ENCODE measurements around the gene CDK6.
"Not testable (repeated sequence)": the region's sequence is repeated elsewhere in the genome, so short reads cannot be mapped to it uniquely, and the experiment has no call there.

The CDK6 gene
- 126 to 197 reads per million in 2 donors for total RNA-seq

DNA sequence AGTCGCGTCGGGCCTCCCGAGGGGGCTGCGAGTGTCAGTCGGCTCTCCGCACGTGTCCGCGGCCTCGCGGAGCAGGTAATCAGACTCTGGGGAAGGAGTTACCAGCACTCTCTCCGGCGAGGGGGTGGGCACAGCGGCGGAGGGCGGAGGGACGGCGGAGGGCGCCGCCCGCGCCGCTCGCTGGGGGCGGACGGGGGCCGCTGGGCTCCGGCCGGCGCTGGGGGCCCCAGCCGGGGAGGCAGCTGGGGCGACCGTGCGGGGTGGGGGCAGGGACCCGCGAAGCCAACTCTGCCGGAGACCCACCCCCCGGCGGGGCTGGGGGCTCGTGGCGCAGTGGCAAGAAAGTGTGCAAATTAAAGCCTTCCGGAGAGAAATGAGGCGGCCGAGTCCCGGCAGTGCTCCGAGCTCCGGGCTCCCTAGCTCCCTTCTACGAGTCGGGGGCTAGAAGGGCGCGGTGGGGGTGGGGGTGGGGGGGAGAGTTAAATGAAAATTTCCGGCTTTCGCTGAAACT lies at the start of gene CDK6:
Gene CDK6, minus strand, starts transcription at position 85 of the 511 bp plus-strand sequence. CDS start 3,250 bp downstream, outside the sequence.
- peak; percentile 45 for DNase-seq

DNA sequence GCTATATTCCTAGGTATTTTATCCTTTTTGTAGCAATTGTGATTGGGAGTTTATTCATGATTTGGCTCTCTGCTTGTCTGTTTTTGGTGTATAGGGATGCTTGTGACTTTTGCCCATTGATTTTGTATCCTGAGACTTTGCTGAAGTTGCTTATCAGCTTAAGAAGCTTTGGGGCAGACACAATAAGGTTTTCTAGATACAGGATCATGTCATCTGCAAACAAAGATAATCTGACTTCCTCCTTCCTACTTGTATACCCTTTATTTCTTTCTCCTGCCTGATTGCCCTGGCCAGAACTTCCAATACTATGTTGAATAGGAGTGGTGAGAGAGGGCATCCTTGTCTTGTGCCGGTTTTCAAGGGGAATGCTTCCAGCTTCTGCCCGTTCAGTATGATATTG lies 49.7 kb upstream of the CDK6 start:
- not testable (repeated sequence) for DNase-seq

DNA sequence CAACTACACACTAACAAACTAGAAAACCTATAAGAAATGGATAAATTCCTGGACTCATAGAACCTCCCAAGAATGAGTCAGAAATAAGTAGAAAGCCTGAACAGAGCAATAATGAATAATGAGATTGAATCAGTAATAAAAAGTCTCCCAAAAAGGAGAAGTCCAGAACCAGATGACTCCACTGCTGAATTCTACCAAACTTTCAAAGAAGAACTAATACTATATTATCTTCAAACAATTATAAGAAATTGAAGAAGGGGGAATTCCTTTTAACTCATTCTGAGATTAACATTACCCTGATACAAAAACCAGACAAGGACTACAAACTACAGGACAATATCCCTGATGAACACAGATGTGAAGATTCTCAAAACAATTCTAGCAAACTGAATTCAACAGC lies 47.8 kb upstream of the CDK6 start:
- no peak for DNase-seq

DNA sequence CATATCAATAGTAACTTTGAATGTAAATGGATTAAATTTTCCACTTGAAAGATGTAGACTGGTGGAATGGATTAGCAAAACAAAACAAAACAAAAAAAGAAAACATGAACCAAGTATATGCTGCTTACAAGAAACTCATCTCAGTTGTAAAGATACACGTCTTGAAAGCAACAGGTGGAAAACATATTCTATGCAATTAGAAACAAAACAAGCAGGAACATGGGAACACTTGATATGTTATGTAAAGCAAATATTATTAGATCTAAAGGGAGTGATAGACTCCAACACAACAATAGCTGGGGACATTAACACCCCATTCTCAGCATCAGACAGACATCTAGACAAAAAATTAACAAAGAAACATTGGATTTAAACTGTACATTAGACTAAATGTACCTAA lies 46.4 kb upstream of the CDK6 start:
- DNase-seq: no peak

DNA sequence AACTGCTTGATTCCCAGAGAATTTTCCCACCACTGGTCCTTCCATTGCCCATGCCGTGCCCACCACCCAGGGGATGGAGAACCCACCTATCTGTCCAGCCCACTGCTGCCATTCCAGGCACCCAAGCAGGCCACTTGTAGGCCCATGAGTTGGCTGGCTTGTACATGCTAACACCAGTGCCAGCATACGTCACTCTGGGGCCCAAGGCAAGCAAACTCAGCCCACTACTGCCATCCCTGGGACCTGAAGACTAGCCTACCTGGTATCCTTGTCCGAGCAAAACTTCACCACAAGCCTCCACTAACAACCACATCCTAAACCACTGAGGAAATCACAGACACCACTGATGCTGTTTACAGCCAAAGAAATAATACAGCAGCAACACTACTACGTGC lies 44.7 kb upstream of the CDK6 start:
- no peak for DNase-seq

DNA sequence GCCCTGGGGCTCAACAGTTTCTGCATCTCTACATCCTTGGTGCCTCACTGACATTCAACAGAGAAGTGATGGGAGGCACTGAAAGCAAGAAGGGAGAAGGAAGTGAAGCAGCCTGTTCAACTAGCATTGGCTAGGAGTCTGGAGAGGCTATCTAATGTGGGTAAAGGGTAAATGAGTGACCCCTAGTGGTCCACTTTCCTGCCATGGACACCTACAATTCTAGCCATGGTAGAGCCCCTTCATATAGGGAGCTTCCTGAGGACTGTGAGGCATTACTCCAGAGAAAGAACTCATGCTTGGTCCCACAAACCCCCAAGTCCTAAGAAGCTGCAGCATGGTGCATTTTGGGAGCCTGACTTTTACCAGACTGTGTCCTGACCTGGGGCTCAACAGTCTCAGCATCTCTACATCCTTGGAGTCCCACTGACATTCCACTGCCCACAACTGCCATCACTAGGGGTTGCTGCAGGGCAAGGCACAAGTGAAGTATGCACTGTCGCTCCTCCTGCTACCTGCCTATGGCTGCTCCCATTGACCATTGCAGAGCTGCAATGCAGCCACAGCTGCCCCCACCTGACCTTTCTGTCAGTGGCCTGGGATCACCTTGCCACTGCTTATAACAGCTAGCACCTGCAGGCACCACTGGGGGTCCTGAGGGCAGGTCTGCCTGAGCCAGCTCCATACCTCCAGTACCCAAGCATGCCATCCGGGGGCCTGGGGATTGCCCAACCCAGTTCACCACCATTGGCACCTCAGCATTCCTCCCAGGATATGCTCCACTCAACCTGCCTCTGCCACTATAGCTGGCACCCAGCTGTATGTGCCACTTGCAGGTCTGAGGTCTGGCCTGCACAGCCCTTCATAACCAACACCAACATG lies 44.1 kb upstream of the CDK6 start:
- no peak for DNase-seq

DNA sequence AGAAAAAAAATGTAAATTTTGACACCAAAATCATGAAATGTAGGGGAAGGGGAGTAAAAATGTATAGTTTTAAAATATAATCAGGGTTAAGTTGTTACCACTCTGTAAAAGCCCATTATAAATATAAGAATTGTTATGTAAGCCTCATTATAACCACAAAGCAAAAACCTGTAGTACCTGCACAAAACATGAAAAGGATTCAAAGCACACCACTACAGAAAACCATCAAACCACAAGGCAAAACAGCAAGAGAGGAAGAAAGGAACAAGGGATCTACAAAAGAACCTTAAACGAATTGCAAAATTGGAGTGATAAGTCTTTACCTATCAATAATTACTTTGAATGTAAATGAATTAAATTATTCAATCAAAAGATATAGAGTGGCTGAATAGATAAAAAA lies 41.0 kb upstream of the CDK6 start:
- DNase-seq: no peak

DNA sequence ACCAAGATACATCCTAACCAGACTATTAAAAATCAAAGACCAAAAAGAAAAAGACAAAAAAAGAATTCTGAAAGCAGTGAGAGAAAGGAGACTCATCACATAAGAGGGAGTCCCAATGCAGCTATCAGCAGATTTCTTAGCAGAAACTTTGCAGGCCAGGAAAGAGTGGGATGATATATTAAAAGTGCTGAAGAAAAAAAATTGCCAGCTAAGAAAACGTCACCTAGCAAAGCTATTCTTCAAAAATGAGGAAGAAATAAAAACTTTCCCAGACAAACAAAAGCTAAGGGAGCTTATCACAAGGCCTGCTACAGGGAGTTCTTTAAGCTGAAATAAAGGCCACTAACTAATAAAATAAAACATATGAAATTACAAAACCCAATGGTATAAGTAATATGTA lies 40.5 kb upstream of the CDK6 start:
- DNase-seq: no peak

DNA sequence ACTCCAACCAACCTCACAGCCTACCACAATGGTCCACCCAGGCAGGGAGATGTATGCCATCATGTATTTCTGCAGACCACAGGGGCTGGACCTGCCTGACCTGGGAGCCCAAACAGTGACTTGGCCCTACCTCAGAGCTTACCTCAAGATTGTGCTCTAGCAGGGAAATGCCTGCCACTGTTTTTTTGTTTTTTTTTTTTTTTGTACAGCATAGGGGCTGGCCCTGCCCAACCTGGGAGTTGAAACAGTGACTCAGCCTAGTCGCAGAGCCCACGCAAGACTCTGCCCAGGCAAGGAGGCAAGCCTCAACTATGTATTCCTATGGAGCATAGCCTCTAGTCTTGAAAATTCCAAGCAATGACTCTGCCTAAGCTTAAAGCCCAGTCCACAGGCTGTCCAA lies 39.3 kb upstream of the CDK6 start:
- no peak for DNase-seq

DNA sequence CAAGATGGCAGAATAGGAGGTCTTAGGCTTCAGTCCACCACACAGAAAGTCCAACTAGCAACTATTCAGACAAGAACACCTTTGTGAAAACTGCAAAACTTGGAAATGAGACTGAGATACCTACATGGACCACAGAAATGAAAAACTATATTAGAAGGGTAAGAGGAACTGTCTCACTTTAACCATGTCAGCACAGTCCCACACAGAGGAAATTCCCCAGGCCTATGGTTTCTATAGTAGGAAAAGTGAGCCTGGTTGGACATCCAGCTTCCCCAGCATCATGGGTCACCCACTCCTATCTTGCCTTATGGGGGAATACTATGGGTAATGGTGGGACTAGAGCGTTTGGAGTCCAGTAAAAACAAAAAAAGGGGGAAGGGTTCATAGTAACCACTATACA lies 38.8 kb upstream of the CDK6 start:
- no peak for DNase-seq

DNA sequence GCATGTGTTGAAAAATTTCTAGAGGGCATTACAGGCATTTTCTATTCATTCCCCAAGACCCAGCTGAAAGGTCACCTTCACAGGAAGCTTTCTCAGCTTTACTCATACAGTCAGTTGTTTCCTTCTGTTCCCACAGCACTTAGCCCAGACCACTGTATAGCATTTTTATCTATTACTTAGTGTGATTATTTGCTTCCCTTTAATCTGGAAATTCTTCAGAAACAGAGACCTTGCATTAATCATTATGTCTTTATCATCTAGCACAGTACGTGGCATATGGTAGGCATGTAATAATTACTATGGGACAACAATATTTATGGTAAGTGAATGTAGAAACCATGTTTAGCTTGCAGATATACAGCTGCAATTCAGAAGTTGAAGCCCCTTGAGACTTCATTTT lies 38.2 kb upstream of the CDK6 start:
- DNase-seq: no peak

DNA sequence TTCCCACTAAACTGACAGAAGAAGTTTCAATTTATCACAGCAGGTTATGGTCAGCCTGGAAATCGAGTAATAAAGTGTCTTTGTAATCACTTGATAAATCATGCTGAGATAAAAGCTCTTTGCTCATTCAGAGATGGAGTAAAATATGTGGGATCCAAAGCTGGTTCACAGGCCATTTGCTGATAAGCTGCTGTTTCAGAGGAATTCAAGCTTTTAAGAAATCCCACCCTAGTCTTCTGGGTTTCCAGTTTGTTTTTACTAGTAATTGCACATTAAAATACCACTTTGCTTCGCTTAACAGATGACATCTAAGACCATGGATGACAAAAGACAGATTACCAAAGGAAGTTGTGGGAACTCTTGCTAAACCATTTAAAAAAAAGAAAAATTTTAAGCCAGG lies 37.4 kb upstream of the CDK6 start:
- DNase-seq: no peak

DNA sequence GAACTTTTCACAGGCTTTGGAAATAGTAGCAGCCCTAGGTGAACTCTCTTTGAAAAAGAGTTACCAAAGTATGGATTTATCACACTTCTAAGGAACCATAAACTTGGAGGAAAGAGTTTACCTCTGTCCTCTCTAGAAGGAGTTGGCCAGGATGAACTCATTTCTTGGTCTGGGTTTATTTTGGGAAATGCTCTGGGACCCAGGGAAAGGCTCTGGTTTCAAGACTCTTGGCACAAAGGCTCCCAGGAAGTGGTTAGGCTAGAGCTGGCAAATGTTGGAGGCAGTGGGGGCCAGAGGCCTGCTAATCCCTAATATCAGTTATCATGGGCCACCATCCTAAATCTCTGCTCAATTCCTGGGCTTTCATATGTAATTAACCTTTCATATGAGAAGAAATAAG lies 36.3 kb upstream of the CDK6 start:
- DNase-seq: no peak

DNA sequence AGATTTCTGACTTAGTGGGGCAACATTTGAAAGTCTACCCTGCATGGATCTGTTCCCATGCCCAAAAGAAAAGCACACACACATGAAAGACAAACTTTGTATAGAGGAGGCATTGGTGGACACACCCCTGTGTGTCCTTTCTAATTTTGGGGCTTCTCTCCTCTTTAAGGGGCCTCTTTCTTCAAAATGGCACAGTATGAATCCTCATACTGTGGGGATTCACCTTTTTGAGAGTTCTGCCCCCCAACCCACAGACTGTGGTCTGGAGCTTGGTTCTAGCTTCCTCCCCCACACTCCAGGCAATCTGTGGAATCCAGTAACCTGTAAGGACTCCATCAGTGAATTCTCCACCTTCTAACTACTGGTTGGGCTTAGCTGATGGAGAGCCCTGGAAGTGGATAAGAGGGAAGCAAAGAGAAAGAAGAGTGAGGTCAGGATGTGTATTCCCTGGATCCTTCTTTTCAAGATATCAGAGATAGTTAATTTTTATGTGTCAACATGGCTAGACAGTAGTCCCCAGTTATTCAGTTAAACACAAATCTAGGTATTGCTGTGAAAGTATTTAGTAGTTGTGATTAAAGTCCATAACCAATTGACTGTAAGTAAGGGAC lies 32.4 kb upstream of the CDK6 start:
- no peak for DNase-seq

DNA sequence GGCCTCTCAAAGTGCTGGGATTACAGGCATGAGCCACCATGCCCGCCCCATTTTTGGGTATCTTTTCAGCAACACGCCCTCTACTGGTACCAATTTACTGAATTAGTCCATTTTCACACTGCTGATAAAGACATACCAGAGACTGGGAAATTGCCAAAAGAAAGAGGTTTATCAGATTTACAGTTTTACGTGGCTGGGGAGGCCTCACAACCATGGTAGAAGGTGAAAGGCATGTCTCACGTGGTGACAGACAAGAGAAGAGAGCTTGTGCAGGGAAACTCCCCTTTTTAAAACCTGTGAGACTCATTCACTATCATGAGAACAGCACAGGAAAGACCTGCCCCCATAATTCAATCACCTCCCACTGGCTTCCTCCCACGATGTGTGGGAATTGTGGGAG lies 27.8 kb upstream of the CDK6 start:
- not testable (repeated sequence) for DNase-seq

DNA sequence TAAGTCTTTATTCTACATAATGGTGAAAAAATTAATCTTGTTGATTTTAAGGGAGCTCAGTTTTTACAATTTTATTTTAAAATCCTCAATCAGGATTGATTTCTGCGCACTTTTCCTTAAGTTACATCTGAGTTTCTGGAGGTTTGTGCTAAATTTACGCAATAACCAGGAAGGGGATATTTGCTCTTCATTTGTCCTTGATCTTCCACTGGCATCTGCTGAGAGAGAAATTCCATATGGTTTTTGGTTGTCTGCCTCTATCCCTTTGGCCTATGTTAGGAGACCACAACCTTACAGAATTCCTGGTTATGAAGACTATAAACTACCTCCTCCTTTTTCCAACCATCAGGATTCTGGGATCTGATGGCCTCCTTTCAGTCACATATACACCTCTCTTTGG lies 20.1 kb upstream of the CDK6 start:
- no peak for DNase-seq

DNA sequence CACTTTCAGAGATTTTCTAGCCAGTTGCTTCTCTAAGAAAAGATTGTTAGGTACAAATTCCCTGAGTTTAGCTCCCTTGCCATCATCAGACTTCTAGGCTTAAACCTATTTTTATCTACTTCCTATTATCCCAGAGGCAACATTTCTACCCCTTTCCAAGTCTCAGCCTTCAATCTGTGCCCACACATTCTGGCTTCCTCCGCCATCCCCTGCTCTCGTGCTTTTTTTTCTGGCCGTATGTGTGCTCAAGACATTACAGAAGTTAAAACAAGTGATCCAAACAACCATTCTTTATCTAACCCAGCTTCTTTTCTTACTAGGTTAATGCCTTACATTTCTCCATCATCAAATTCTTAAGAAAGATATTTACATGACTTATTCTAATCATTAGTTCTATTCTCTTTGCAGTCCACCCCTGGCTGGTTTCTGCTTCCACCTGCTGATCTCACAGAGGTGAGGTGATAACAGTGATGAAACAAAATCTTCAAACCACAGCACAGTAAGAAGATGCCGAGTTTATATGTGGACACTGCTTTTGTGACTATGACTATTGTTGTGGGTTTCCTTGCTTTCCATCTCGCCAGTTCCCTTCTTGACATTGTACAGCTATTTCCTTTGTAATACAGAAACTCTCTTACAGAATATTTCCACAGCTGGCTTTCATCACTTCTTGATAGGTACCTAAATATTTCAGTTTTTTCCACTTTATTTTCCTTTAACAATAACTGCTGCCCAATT lies 18.3 kb upstream of the CDK6 start:
- DNase-seq: no peak

DNA sequence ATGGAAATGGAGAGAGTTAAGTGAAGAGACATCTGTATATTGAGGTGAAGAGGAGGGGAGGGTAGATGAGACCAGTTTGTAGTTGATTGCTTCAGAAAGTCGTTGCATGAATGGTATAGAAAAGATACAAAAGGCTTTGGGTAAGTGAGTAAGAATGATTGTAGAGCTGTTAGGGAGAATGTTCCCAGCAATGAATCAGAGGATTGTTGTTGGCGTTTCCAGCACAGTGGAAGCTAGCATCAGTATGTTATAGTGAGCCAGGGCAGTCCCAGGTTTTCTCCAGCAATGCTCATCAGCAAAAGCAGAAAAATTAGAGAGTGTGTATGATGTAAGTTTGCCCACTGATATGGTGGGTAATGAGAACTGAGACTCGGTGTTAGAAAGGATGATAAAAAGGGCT lies 15.4 kb upstream of the CDK6 start:
- no peak for DNase-seq

DNA sequence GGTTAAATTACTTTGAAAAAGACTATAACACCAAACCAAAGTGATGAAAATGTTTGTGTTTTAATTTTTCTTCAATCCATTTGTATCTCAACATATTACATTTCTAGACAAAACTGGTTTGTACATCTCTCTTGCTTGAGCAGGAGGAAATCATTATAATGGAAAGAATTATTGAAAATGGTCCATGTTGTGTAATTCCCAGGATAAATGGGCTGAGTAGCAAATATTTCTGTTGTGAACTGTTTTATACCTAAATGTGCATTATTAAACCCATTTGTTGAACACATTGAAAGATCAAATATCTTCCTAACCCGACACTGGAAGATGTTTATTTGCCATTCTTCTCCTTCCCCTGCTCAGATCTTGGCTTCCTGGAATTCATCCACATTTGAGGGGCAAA lies 14.1 kb upstream of the CDK6 start:
- no peak for DNase-seq

DNA sequence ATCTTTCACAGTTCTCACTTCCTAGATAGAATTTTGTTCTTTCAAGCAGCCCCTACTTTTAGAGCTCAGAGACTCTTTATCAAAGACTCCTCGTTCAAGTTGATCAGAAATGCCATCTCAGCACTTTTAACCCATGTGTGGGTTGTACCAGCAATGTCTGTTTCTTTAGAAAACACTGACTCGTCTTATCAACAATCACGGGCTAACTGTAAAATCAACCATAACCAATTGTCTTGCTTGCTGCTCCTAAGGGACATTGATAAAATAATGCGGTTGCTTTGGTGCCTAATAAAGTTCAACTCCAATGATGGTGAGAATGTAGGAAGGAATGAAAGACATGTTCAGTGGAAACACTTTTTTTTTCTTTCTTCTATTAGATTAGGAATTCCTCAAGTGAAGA lies 12.9 kb upstream of the CDK6 start:
- DNase-seq: no peak

DNA sequence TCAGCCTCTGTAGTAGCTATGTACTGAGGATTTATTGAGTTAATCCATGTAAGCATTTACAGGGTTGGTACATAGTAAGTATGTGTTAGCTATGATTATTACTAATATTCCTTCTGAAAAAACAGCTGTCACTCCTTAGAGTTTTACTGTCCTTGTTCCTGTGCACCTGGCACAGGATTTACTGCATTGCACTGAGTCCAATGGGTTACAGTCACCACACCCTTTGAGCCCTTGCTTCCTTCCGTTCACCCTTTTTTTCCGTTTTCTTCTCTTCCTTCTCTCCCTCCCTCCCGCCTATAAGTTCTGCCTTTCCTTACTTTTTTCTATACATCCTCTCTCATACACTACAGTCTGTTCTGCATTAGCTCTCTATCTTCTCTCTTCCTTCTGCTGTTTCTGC lies 12.5 kb upstream of the CDK6 start:
- DNase-seq: no peak

DNA sequence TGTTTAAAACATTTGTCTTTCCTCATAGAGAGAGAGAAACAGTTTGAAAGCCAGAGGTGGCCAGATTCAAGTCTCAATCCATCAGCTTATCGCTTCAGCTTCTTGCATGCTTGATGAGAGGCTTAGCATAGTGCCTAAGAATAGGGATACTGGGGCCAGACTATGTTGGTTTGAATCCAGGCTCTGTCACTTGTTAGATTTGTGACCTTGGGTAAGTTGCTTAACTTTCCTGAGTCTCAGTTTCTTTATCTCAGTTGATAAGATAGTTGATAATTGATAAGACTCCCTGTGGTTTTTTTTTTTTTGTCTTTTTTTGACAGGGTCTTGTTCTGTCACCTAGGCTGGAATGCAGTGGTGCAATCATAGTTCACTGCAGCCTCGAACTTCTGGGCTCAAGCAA lies 12.1 kb upstream of the CDK6 start:
- DNase-seq: no peak

DNA sequence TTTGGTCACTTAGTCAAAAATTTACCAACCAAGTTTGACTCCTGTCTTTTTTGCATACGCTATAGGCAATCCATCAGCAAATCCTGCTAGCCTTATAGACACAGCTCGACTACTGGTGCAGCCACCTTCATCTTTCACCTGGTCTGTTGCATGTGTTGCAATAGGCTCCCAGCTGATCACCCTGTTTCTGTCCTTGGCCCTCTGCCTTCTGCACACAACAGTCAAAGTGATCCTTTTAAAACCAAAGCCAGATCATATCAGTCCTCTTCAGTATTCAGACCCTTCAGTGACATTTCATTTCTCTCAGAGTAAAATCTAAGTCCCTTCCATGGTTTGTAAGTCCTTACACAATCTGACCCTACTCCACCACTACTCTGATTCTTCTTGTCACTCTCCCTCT lies 10.9 kb upstream of the CDK6 start:
- DNase-seq: no peak

DNA sequence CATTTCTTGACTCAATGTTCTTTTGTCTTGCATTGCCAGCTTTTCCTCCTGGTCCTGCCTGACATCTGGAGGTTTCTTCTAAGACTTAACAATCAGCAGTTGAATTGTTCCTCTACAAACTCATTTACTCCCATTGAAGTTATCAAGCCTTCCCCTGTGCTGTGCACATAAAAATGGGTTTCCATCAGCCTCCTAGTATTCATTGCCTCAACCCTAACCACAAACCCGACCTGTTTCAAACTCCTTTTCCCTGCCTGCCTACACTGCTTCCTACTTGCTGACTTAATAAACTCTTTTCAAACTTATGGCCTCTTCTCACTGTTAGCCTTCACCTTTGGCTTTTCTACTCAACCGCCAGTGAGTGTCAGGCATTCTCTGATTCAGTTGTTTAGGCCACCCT lies 9.4 kb upstream of the CDK6 start:
- no peak for DNase-seq

Measured in activated gamma-delta T cell (primary cell).